Naive thymus-derived CD8-positive, alpha-beta T cell (primary cell): ENCODE data around the gene TESK2. TPM values are rescaled to one million over a fixed set of nuclear protein-coding genes. Genes with fewer than 3 reads are reported as not detected.
"Not testable (repeated sequence)": the region's sequence is repeated elsewhere in the genome, so short reads cannot be mapped to it uniquely, and the experiment has no call there.

Source experiments
- ATAC-seq, 2 donors: fragments of 150-1000 bp; cut with Tn5 transposase in 1 of 2; sonication (Bioruptor Pico), chemical (Tn5 transposase) in 1 of 2; 1 replicate in 1 of 2; 2 replicates in 1 of 2; pipeline ENCODE4 v1.10.0; 2021; ENCODE audit warnings: mild to moderate bottlenecking in 2 of 2, moderate library complexity in 2 of 2
- POLR2A ChIA-PET: fragments of 350-600 bp; sonication (Branson Sonifier 250); formaldehyde crosslinking; loops from one replicate; lab custom pipeline; 2021; ENCODE audit warnings: antibody characterized with exemption; lab: Charles Lee
- DNase-seq, 10 donors: peaks; one replicate each; pipeline versions ENCODE4 v3.0.0 to v3.0.0-alpha.2; 2020 to 2022
- H3K27ac Mint-ChIP-seq, 10 donors: one replicate each; pipeline ENCODE4 v1.8.0; 2020 to 2022; ENCODE audit warnings: mild to moderate bottlenecking in 10 of 10, mixed read lengths in 10 of 10, moderate library complexity in 4 of 10, inconsistent platforms in 1 of 10
- H3K27me3 Mint-ChIP-seq, 5 donors: one replicate each; pipeline ENCODE4 v1.8.0; 2021 to 2022; ENCODE audit warnings: mixed read lengths in 5 of 5
- H3K36me3 Mint-ChIP-seq, 3 donors: one replicate each; pipeline ENCODE4 v1.8.0; 2020 to 2022; ENCODE audit warnings: mixed read lengths in 3 of 3, mild to moderate bottlenecking in 2 of 3, inconsistent platforms in 1 of 3
- H3K4me1 Mint-ChIP-seq, 4 donors: one replicate each; pipeline ENCODE4 v1.8.0; 2021 to 2022; ENCODE audit warnings: mixed read lengths in 4 of 4
- H3K4me3 Mint-ChIP-seq, 10 donors: one replicate each; pipeline ENCODE4 v1.8.0; 2020 to 2022; ENCODE audit warnings: mild to moderate bottlenecking in 10 of 10, mixed read lengths in 10 of 10, moderate library complexity in 6 of 10, inconsistent platforms in 1 of 10
- H3K9me3 Mint-ChIP-seq, 9 donors: one replicate each; pipeline ENCODE4 v1.8.0; 2020 to 2022; ENCODE audit warnings: mixed read lengths in 9 of 9, mild to moderate bottlenecking in 3 of 9, inconsistent platforms in 1 of 9, moderate library complexity in 1 of 9
- polyA plus RNA-seq, 3 donors: library from polyadenylated mRNA; unstranded; fragments of 300-500 nt; fragmentation: Illumina TruSeq; gene quantifications; one replicate each; pipeline ENCODE4 v1.2.3, GENCODE V29; 2021
- total RNA-seq, 8 experiments: library from RNA in 2 of 8; stranded (reverse) in 2 of 8; gene quantifications; one replicate each; pipeline ENCODE4 v1.2.3 and lab custom pipeline; 2021 to 2026

The TESK2 gene
- total and polyA plus RNA-seq, 5 experiments from 2014 or later = 2.3 to 10.0 (median 3.1) TPM

DNA sequence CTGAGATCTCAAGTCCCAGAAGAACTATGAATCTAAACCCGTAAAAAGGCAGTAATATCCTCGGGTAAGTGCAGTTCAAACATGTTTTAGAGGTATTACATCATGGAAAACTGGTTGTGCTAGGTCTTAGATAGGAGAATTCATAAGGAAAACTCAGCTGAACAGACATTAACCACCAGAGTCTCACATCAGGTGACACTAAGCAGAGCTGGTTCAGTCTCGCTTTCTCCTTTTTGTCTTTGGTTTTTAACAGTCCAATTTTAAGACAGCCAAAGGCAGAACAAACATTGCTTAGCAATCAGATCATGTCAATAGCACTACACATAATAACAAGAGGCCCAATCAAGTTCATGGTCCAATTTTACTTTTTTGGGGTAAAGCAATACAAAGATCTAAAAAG is 87.7 kb downstream of the TESK2 start:
- POLR2A ChIA-PET = no interaction called here
- peak overlapping the region in 1 of 10 donors; percentile 60 for H3K27ac Mint-ChIP-seq
- H3K9me3 Mint-ChIP-seq = no peaks in the 10 kb centered on the region
- no peak for ATAC-seq
- H3K36me3 Mint-ChIP-seq = peaks cover 0 to 7% (median 3%) of the 10 kb centered on the region in 3 donors
- no peak overlapping the region for H3K4me3 Mint-ChIP-seq
- H3K4me1 Mint-ChIP-seq = peaks cover 0 to 7% (median 2%) of the 10 kb centered on the region in 4 donors
- DNase-seq = no peak
- H3K27me3 Mint-ChIP-seq = no peaks in the 10 kb centered on the region

DNA sequence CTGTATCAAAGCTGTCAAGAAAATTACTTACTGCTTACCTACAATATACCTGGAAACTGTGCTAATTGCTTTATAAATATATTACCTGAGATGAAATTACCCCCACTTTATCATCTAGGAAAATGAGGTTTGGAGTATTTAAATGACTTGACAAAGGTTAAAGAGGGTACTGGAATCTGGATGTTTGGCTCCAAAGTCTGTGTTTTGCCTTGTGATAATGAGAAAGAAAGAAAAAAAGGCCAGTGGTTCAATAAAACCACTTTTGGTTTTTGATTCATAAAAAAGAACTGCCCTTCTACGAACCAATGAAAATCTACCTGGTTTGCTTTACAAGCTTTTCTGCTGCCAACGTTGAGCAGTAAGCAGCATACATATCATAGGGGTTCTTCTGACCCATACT is 89.4 kb downstream of the TESK2 start:
- peaks cover 0 to 7% (median 3%) of the 10 kb centered on the region in 3 donors for H3K36me3 Mint-ChIP-seq
- H3K4me1 Mint-ChIP-seq = peaks cover 0 to 2% (median 1%) of the 10 kb centered on the region in 4 donors
- POLR2A ChIA-PET = interaction anchor here (0.7 kb wide), 1 partner anchor 23 kb away, joined by 3 read pairs; no protein-coding TSS in a partner anchor
- no peak overlapping the region for H3K4me3 Mint-ChIP-seq
- ATAC-seq = no peak
- H3K9me3 Mint-ChIP-seq = no peaks in the 10 kb centered on the region
- no peak overlapping the region for H3K27ac Mint-ChIP-seq
- DNase-seq = no peak
- H3K27me3 Mint-ChIP-seq = no peaks in the 10 kb centered on the region

DNA sequence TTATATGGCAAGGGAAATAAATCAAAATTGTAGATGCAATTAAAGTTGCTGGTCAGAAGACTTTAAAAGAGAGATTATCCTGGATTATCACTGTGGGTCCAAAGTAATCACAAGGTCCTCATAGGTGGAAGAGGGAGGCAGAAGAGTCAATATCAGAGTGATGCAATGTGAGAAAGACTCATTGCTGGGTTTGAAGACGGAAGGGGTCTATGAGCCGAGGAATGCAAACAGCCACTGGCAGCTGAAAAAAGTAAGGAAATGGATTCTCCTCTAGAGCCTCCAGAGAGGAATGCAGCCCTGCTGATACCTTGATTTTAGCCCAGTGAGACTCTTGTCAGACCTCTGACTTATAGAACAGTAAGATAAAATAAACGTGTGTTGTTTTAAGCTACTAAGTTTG is 90.9 kb downstream of the TESK2 start:
- no peaks in the 10 kb centered on the region for H3K9me3 Mint-ChIP-seq
- POLR2A ChIA-PET = no interaction called here
- H3K36me3 Mint-ChIP-seq = peaks cover 0 to 7% (median 3%) of the 10 kb centered on the region in 3 donors
- DNase-seq = no peak
- H3K27ac Mint-ChIP-seq = no peak overlapping the region
- no peak overlapping the region for H3K4me3 Mint-ChIP-seq
- H3K4me1 Mint-ChIP-seq = peaks cover 3 to 9% (median 4%) of the 10 kb centered on the region in 4 donors
- no peaks in the 10 kb centered on the region for H3K27me3 Mint-ChIP-seq
- no peak for ATAC-seq

DNA sequence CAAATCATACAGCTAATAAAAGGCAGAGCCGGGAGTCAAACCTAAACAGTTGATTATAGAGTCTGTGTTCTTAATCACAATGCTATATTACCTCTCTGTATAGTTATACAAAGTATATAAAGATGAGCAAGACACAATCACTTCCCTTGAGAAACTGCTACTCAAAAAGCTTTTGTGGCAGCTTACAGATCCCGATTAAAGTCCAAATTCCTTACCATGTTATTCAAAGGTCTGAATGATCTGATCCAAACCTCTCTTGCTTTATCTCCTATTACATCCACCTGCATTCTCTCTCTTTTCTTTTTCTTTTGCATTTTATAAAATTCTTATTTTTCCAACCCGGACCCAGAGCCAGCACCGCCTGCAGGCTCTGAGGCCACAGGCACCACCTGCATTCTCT is 93.7 kb downstream of the TESK2 start:
- H3K27me3 Mint-ChIP-seq = no peaks in the 10 kb centered on the region
- ATAC-seq (no peak), DNase-seq (no peak)
- peaks cover 0 to 7% (median 3%) of the 10 kb centered on the region in 3 donors for H3K36me3 Mint-ChIP-seq
- H3K4me3 Mint-ChIP-seq = no peak overlapping the region
- POLR2A ChIA-PET = no interaction called here
- peaks cover 6 to 30% (median 10%) of the 10 kb centered on the region in 4 donors for H3K4me1 Mint-ChIP-seq
- peak overlapping the region in 1 of 10 donors; percentile 42 for H3K27ac Mint-ChIP-seq
- H3K9me3 Mint-ChIP-seq = no peaks in the 10 kb centered on the region

DNA sequence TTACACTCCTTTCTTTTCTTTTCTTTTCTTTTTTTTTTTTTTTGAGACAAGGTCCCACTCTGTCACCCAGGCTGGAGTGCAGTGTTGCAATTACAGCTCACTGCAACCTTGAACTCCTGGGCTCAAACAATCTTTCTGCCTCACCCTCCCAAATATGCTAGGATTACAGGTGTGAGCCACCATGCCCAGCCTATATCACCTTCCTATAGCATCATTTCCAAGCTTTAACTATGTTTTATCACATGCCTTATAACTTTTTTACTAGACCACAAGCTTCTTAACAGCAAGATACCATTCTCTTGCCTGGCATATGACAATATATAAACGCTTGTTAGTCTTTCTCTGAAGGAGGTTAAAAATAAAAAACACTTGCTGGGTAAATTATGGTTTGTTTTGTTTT is 95.4 kb downstream of the TESK2 start:
- POLR2A ChIA-PET = interaction anchor here (0.6 kb wide), 1 partner anchor 87 kb away, joined by 6 read pairs; no protein-coding TSS in a partner anchor
- H3K4me1 Mint-ChIP-seq = peaks cover 6 to 30% (median 10%) of the 10 kb centered on the region in 4 donors
- DNase-seq (no peak), ATAC-seq (no peak)
- no peaks in the 10 kb centered on the region for H3K27me3 Mint-ChIP-seq
- H3K4me3 Mint-ChIP-seq = peak overlapping the region in 1 of 10 donors; percentile 29
- peaks cover 0 to 7% (median 3%) of the 10 kb centered on the region in 3 donors for H3K36me3 Mint-ChIP-seq
- H3K27ac Mint-ChIP-seq = peak overlapping the region in 2 of 10 donors; percentile 61 to 68
- no peaks in the 10 kb centered on the region for H3K9me3 Mint-ChIP-seq

DNA sequence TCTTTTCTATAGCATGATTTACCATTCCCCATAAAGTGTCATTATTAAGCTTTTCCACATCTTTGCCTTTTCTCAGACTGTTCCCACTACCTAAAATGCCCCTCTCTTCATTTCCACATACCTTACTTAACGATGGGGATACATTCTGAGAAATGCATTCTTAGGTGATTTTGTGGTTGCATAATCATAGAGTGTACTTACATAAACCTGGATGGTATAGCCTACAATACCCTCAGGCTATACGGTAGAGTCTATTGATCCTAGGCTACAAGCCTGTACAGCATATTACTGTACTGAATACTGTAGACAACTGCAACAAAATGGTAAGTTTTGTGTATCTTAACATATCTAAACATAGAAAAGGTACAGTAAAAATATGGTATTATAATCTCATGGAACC is 95.9 kb downstream of the TESK2 start:
- no peak for ATAC-seq
- POLR2A ChIA-PET = interaction anchor here (0.6 kb wide), 1 partner anchor 88 kb away, joined by 6 read pairs; no protein-coding TSS in a partner anchor
- DNase-seq = no peak
- H3K9me3 Mint-ChIP-seq = no peaks in the 10 kb centered on the region
- H3K27ac Mint-ChIP-seq = peak overlapping the region in 2 of 10 donors; percentile 31 to 68
- H3K4me3 Mint-ChIP-seq = peak overlapping the region in 1 of 10 donors; percentile 29
- H3K36me3 Mint-ChIP-seq = peaks cover 0 to 6% (median 2%) of the 10 kb centered on the region in 3 donors
- peaks cover 6 to 30% (median 10%) of the 10 kb centered on the region in 4 donors for H3K4me1 Mint-ChIP-seq
- no peaks in the 10 kb centered on the region for H3K27me3 Mint-ChIP-seq

DNA sequence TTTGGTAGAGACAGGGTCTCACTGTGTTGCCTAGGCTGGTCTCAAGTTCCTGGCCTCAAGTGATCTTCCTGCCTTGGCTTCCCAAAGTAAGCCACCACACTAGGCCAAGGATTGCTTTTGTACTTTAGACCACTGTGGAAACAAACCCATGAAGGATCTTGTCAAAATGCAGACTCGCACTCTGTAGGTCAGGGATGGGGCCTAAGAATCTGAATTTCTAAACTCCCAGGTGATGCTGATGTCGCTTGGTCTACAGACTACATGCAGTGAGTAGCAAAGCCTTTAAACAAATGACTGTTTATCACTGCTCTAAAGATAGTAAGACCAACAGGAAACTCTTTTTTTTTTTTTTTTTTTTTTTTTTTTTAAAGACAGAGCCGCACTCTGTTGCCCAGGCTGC is 96.6 kb downstream of the TESK2 start:
- H3K27ac Mint-ChIP-seq = peak overlapping the region in 3 of 10 donors; percentile 68 to 89 (median 84)
- peaks cover 4 to 30% (median 9%) of the 10 kb centered on the region in 4 donors for H3K4me1 Mint-ChIP-seq
- peaks cover 0 to 3% (median 0%) of the 10 kb centered on the region in 3 donors for H3K36me3 Mint-ChIP-seq
- H3K4me3 Mint-ChIP-seq = peak overlapping the region in 3 of 10 donors; percentile 48 to 60 (median 51)
- H3K27me3 Mint-ChIP-seq = no peaks in the 10 kb centered on the region
- H3K9me3 Mint-ChIP-seq = no peaks in the 10 kb centered on the region
- DNase-seq = no peak
- peak in 1 of 2 donors; percentile 54 for ATAC-seq
- POLR2A ChIA-PET = interaction anchor here (0.6 to 1.1 kb wide), 3 partner anchors 96 to 1066 kb away, joined by 3 to 11 read pairs (median 4); partner anchors contain the start of gene TESK2

DNA sequence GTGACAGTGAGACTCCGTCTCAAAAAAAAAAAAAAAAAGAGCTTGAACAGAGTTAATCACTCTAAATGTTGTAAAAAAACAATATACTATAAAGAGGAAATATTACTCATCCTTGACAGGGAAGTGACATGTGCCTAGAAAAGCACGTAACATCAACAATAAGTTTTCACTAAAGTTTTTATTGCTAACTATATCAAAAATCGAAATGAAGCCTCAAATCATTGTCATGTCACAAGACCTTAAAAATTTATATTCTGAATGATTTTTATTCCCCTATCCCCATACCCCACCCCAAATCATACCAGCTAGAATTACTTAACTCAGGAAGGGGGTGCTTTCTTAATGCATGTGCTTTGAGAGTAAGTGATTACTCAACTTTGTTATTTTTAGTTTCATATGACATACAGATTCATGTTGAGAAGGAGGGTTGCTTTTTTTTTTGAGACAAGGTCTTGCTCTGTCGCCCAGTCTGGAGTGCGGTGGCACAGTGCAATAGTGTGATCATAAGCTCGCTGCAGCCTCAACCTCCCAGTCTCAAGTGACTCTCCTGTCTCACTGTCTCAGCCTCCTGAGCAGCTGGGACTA is 97.2 kb downstream of the TESK2 start:
- POLR2A ChIA-PET = interaction anchor here (0.6 to 1.1 kb wide), 5 partner anchors 10 to 1065 kb away, joined by 3 to 11 read pairs (median 4); partner anchors contain the start of gene TESK2
- Mint-ChIP-seq H3K4me3 (peak overlapping the region in 3 of 10 donors; percentile 48 to 60 (median 51)), H3K27me3 (no peaks in the 10 kb centered on the region), H3K36me3 (peaks cover 0 to 3% (median 0%) of the 10 kb centered on the region in 3 donors), H3K9me3 (no peaks in the 10 kb centered on the region), H3K27ac (peak overlapping the region in 4 of 10 donors; percentile 68 to 89 (median 78)), H3K4me1 (peaks cover 4 to 30% (median 9%) of the 10 kb centered on the region in 4 donors)
- ATAC-seq = peak in 1 of 2 donors; percentile 77
- DNase-seq = peak in 1 of 10 donors; percentile 18

DNA sequence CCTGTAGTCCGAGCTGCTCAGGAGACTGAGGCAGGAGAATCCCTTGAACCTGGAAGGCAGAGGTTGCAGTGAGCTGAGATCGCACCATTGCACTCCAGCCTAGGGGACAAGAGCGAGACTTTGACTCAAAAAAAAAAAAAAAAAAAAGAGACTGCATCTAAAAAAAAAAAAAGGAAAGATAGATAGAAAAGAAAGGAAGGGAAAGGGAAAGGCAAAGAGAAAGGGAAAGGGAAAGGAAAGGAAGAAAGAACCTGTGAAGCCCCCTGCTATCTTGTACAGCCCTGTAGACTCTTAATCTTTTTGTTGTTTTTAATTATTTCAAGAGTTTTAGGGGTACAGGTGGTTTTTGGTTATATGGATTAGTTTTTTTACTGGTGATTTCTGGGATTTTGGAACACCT is 104.7 kb downstream of the TESK2 start:
- no peak overlapping the region for H3K4me3 Mint-ChIP-seq
- POLR2A ChIA-PET = no interaction called here
- DNase-seq (no peak), ATAC-seq (no peak)
- H3K36me3 Mint-ChIP-seq = peaks cover 0 to 10% (median 0%) of the 10 kb centered on the region in 3 donors
- H3K27ac Mint-ChIP-seq = no peak overlapping the region
- H3K9me3 Mint-ChIP-seq = no peaks in the 10 kb centered on the region
- no peaks in the 10 kb centered on the region for H3K27me3 Mint-ChIP-seq
- no peaks in the 10 kb centered on the region for H3K4me1 Mint-ChIP-seq

DNA sequence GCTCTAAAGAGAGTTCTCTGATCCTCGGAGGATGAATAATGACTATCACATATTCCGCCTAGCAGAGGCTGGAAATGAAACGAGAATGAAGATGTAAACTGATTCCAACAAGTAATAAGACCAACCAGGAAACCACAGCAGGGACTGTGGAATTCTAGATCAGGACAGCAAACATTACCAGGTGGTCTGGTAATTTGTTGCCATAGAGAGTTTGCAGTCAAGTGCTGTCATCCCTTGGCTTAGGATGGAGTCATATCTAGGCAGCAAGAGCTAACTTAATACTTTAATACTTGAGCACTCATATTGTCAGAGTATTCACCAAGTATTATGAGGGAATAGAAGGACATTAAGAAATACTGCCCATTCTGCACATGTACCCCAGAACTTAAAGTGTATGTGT is 105.7 kb downstream of the TESK2 start:
- DNase-seq (no peak), ATAC-seq (no peak)
- no peaks in the 10 kb centered on the region for H3K4me1 Mint-ChIP-seq
- no peaks in the 10 kb centered on the region for H3K27me3 Mint-ChIP-seq
- H3K4me3 Mint-ChIP-seq = no peak overlapping the region
- H3K9me3 Mint-ChIP-seq = no peaks in the 10 kb centered on the region
- no peak overlapping the region for H3K27ac Mint-ChIP-seq
- POLR2A ChIA-PET = no interaction called here
- peaks cover 0 to 10% (median 0%) of the 10 kb centered on the region in 3 donors for H3K36me3 Mint-ChIP-seq

DNA sequence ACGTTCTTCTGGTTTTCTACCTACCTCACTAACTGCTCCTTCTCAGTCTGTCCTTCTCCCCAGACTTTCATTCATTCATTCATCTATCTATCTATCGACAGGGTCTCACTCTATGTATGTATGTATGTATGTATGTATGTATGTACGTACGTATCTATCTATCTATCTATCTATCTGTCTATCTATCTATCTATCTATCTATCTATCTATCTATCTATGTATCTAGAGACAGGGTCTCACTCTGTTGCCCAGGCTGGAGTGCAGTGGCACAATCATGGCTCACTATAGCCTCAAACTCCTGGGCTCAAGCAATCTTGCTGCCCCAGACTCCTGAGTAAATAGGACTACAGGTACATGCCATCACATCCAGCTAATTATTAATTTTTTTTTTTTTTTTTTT is 106.8 kb downstream of the TESK2 start:
- H3K4me1 Mint-ChIP-seq, H3K36me3 Mint-ChIP-seq, H3K4me3 Mint-ChIP-seq, POLR2A ChIA-PET, H3K27me3 Mint-ChIP-seq, H3K9me3 Mint-ChIP-seq, ATAC-seq, DNase-seq: not testable (repeated sequence)
- H3K27ac Mint-ChIP-seq = peak overlapping the region in 1 of 10 donors; percentile 16

DNA sequence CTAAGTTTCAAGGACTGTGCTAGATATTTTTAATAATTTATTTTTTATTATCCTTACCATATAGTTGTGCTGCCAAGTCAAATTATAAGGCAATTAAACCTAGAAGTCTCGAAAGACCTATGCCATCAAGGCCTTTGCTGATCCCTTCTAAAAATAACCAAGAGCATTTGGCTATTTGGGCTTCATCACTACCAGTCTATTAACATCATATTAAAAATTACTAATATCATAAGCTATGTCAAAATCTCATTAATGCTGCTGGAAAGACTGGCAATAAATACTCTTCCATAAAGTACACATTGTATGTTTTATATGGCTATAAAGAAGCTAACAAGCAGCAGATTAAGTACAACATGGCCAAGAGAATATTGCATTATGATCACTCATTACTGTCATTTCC is 107.8 kb downstream of the TESK2 start:
- H3K36me3 Mint-ChIP-seq = peaks cover 0 to 10% (median 0%) of the 10 kb centered on the region in 3 donors
- POLR2A ChIA-PET = interaction anchor here (0.6 kb wide), 1 partner anchor 11 kb away, joined by 3 read pairs; no protein-coding TSS in a partner anchor
- DNase-seq (no peak), ATAC-seq (no peak)
- H3K9me3 Mint-ChIP-seq = no peaks in the 10 kb centered on the region
- H3K4me3 Mint-ChIP-seq = no peak overlapping the region
- H3K4me1 Mint-ChIP-seq = no peaks in the 10 kb centered on the region
- no peak overlapping the region for H3K27ac Mint-ChIP-seq
- no peaks in the 10 kb centered on the region for H3K27me3 Mint-ChIP-seq

DNA sequence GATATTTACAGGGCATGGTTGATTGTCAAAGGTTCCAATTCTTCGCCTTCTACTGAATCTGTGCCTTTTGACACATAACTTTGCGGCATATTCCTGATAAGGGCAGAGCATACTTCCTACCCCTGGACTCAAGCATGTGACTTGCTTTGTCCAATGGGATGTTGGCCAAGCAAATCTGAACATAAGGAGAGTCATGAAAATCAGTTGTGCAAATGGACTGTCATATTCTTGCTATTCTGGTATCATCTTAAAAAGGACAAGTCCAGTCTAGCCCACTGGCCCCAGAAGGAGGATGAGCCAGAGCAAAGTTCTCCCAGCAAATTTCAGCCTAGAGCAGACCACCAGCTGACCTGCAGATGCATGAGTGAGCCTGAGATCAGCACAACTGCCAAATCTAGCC is 109.7 kb downstream of the TESK2 start:
- Mint-ChIP-seq H3K4me3 (no peak overlapping the region), H3K36me3 (peaks cover 0 to 10% (median 2%) of the 10 kb centered on the region in 3 donors), H3K4me1 (no peaks in the 10 kb centered on the region), H3K9me3 (no peaks in the 10 kb centered on the region), H3K27ac (no peak overlapping the region), H3K27me3 (no peaks in the 10 kb centered on the region)
- DNase-seq (no peak), ATAC-seq (no peak)
- POLR2A ChIA-PET = interaction anchor here (0.6 kb wide), 1 partner anchor 149 kb away, joined by 3 read pairs; no protein-coding TSS in a partner anchor
